Measurements from ENCODE around the gene MGAT3. TPM values are rescaled to one million over a fixed set of nuclear protein-coding genes. Genes with fewer than 3 reads are reported as not detected.
A peak's percentile ranks its signal among the peaks of the same experiment; 100 is the strongest.

Gene MGAT3
- total and polyA plus RNA-seq, 2 of the 8 experiments (the other 6 are each of a cell fraction or from before 2014, with no cell fraction given) = 4.3 to 9.2 TPM

DNA sequence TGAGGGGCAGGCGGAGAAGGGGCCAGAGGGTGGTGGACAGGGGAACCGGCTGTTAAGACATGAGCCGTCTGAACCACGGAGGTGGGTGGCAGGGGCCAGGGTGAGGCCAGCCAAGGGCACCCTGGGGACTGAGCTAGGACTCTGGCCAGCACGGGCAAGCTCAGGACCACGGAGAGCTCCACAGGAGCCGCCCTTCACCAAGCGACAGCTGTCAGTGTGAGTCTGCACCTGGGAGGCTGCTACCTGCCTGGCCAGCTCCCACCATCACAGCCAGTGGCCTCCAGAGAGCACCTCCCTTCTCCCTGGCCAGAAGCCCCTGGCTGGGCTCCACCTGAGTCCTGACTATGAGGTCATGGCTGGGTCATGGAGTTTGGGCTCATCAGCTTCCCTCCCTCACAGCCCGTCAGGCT lies 21.6 kb downstream of the MGAT3 start (continued):
- TF ChIP-seq HDAC2 (IDR thresholded peaks at IDR 0.05; ENCODE audit: borderline replicate concordance in 1 of 2, low read depth in 2 of 2, low read length in 2 of 2) = peak; percentile 60 to 86; a peak in 1 of 4 replicates
- no peak for TF ChIP-seq RFX5 (IDR thresholded peaks at IDR 0.05; ENCODE audit: borderline replicate concordance, low read depth, low read length)
- TF ChIP-seq SIN3A (conservative IDR thresholded peaks at IDR 0.05 in 1 of 2, IDR thresholded peaks at IDR 0.05 in 1 of 2; ENCODE audit: low read depth in 1 of 2, low read length in 2 of 2) = peak; percentile 99
- peak in 1 of 2 experiments; percentile 5; a peak in 1 of 4 replicates for TF ChIP-seq RAD21 (IDR thresholded peaks at IDR 0.05 in 1 of 2, conservative IDR thresholded peaks at IDR 0.05 in 1 of 2; ENCODE audit: low read depth in 2 of 2, low read length in 2 of 2)
- TF ChIP-seq POLR2A (IDR thresholded peaks at IDR 0.05; ENCODE audit: control extremely low read depth in 1 of 2, low read depth in 2 of 2, low read length in 2 of 2) = no peak
- no peak for TF ChIP-seq CBX5 (IDR thresholded peaks at IDR 0.05; ENCODE audit: low read depth, low read length)
- TF ChIP-seq JUN (IDR thresholded peaks at IDR 0.05; ENCODE audit: low read depth, low read length) = no peak

Data from H1 (cell line).